Measurements from ENCODE around the gene RBCK1.

DNA sequence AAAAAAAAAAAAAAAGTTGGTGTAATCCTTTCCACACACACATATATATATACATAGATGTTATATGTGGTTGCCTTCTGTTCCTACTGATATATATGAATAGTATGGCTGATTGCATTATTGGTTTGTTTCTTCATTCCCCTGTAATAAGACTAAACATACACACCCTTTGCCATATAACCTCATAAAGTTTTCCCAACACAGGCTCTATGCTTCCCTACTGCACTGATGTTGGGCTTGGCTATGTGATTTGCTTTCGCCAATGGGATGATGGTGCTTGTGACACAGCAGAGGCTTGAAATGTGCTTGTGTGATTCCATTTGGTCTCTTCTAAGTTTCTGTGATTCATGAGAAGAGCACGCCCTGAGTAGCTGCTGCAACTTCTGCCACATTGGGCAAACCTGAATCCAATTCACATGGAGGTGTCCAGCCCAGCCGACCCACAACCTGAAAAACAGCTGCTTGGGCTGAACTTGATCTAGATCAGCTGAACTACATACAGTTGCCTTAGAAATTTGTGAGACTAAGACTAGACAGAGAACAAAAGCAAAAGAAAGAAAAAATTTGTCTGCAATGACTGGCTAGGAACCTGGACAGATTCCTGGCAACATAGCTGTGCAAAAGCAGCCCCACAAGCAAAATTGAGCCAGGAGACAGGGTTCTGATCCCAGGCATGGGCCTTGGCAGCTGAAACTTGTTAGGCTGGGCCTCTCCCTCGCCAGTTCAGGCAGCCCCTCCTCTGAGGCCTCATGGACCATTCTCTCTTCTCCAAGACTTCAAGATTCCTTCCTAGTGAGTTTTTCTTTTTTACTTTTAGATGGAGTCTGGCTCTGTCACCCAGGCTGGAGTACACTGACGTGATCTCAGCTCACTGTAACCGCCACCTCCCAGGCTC lies 67.6 kb downstream of the RBCK1 start:
- TF ChIP-seq, protein P1, sequence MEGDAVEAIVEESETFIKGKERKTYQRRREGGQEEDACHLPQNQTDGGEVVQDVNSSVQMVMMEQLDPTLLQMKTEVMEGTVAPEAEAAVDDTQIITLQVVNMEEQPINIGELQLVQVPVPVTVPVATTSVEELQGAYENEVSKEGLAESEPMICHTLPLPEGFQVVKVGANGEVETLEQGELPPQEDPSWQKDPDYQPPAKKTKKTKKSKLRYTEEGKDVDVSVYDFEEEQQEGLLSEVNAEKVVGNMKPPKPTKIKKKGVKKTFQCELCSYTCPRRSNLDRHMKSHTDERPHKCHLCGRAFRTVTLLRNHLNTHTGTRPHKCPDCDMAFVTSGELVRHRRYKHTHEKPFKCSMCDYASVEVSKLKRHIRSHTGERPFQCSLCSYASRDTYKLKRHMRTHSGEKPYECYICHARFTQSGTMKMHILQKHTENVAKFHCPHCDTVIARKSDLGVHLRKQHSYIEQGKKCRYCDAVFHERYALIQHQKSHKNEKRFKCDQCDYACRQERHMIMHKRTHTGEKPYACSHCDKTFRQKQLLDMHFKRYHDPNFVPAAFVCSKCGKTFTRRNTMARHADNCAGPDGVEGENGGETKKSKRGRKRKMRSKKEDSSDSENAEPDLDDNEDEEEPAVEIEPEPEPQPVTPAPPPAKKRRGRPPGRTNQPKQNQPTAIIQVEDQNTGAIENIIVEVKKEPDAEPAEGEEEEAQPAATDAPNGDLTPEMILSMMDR (IDR thresholded peaks at IDR 0.05) = no peak
- no peak for TF ChIP-seq POLR2A (IDR thresholded peaks at IDR 0.05)

All from adrenal gland (tissue), 5 donors.